GM23338 (cell line): ENCODE data around the gene SLC6A11.

Experiments used
- CREB1 ChIP-seq: fragments of 250-450 bp; sonication (Bioruptor Pico); IDR thresholded peaks from 2 replicates; pipeline ENCODE4 v1.5.0; 2020; ENCODE audit warnings: low read depth, mild to moderate bottlenecking, moderate library complexity
- CTCF ChIP-seq, 2 experiments: fragments of 200-600 bp in 1 of 2; sonication (generic) in 1 of 2; conservative IDR thresholded peaks; 2 replicates each; pipeline versions ENCODE4 v1.5.1 to v1.6.1; 2016 to 2017; ENCODE audit warnings: antibody characterized with exemption in 2 of 2, low read depth in 2 of 2, mild to moderate bottlenecking in 2 of 2, moderate library complexity in 1 of 2
- EZH2 ChIP-seq: fragments of 200-600 bp; sonication (generic); IDR thresholded peaks from one replicate; pipeline ENCODE4 v1.8.0; 2017; ENCODE audit warnings: antibody characterized with exemption, mild to moderate bottlenecking, low read depth; ENCODE audit not compliant: unreplicated experiment
- EZH2phosphoT487 ChIP-seq: fragments of 200-600 bp; sonication (generic); IDR thresholded peaks from one replicate; pipeline ENCODE4 v1.8.1; 2018; ENCODE audit warnings: antibody characterized with exemption; ENCODE audit not compliant: unreplicated experiment
- NANOG ChIP-seq: IDR thresholded peaks from 2 replicates; pipeline ENCODE4 v1.6.1; 2016; ENCODE audit warnings: antibody characterized with exemption, borderline replicate concordance
- POLR2AphosphoS5 ChIP-seq: IDR thresholded peaks from 2 replicates; pipeline ENCODE4 v1.6.1; 2016; ENCODE audit warnings: antibody characterized with exemption, low read depth
- REST ChIP-seq: IDR thresholded peaks from one replicate; pipeline ENCODE4 v1.6.1; 2018; ENCODE audit warnings: antibody characterized with exemption; ENCODE audit not compliant: unreplicated experiment
- STAT1 ChIP-seq: IDR thresholded peaks from one replicate; pipeline ENCODE4 v1.6.1; 2016; ENCODE audit warnings: antibody characterized with exemption; ENCODE audit not compliant: unreplicated experiment
- ZNF114 ChIP-seq: fragments of 250-450 bp; sonication (Bioruptor Pico); IDR thresholded peaks from 2 replicates; pipeline ENCODE4 v1.5.0; 2020; ENCODE audit warnings: mild to moderate bottlenecking, moderate library complexity
- ZNF331 ChIP-seq: fragments of 250-450 bp; sonication (Bioruptor Pico); IDR thresholded peaks from 2 replicates; pipeline ENCODE4 v1.5.0; 2020; ENCODE audit warnings: low read depth, mild to moderate bottlenecking, moderate library complexity

- no peak for TF ChIP-seq CTCF (conservative IDR thresholded peaks at IDR 0.05; ENCODE audit: low read depth in 2 of 2)
- TF ChIP-seq EZH2phosphoT487, result no peak
- TF ChIP-seq EZH2, result no peak
- no peak for TF ChIP-seq ZNF331 (CRISPR knock-in tag)
- no peak for TF ChIP-seq POLR2AphosphoS5
- TF ChIP-seq REST, result no peak
- TF ChIP-seq ZNF114 (CRISPR knock-in tag), result no peak
- no peak for TF ChIP-seq NANOG
- no peak for TF ChIP-seq CREB1 (CRISPR knock-in tag)
- no peak for TF ChIP-seq STAT1
Observed at GRCh38 chr3:10816863-10817253, 830 bp downstream of the SLC6A11 start.
